ELR (cell line): Measurements from ENCODE around the gene RMP24.
A peak's percentile ranks its signal among the peaks of the same experiment; 100 is the strongest.

Experiments
- DNase-seq: peaks from one replicate; pipeline ENCODE4 v3.0.0-alpha.2; 2015; ENCODE audit warnings: low read depth

RMP24 gene

GRCh38 chr18:35968278-35968880 is 4.1 kb upstream of the RMP24 start:
- DNase-seq, result no peak

GRCh38 chr18:35969676-35970075 is 2.8 kb upstream of the RMP24 start:
- no peak for DNase-seq

GRCh38 chr18:35971661-35972196 is 750 bp upstream of the RMP24 start:
- DNase-seq, result no peak

- DNase-seq, result no peak
Observed at GRCh38 chr18:35973650-35974049, 1.2 kb downstream of the RMP24 start.

GRCh38 chr18:35974181-35974580 is 1.7 kb downstream of the RMP24 start:
- no peak for DNase-seq

GRCh38 chr18:35979112-35979511 is 6.6 kb downstream of the RMP24 start:
- DNase-seq, result no peak

- peak; percentile 51 for DNase-seq
Observed at GRCh38 chr18:35982409-35983114, 10.1 kb downstream of the RMP24 start.

GRCh38 chr18:35983147-35983546 is 10.7 kb downstream of the RMP24 start:
- DNase-seq, result no peak

- DNase-seq, result peak; percentile 92
Observed at GRCh38 chr18:35983818-35984217, 11.3 kb downstream of the RMP24 start.

GRCh38 chr18:35991696-35992095 is 19.2 kb downstream of the RMP24 start:
- DNase-seq, result no peak

- DNase-seq, result no peak
Observed at GRCh38 chr18:35993013-35993412, 20.5 kb downstream of the RMP24 start.

GRCh38 chr18:35998967-35999366 is 26.5 kb downstream of the RMP24 start:
- peak; percentile 51 for DNase-seq

- no peak for DNase-seq
Observed at GRCh38 chr18:35999925-36000324, 27.4 kb downstream of the RMP24 start.

- no peak for DNase-seq
Observed at GRCh38 chr18:36006997-36007396, 34.5 kb downstream of the RMP24 start.

- no peak for DNase-seq
Observed at GRCh38 chr18:36009214-36009613, 36.7 kb downstream of the RMP24 start.

- no peak for DNase-seq
Observed at GRCh38 chr18:36012891-36013290, 40.4 kb downstream of the RMP24 start.

GRCh38 chr18:36015629-36016028 is 43.1 kb downstream of the RMP24 start:
- DNase-seq, result no peak

- no peak for DNase-seq
Observed at GRCh38 chr18:36017232-36017631, 44.8 kb downstream of the RMP24 start.

GRCh38 chr18:36020174-36020711 is 47.8 kb downstream of the RMP24 start:
- DNase-seq, result no peak

GRCh38 chr18:36023336-36023735 is 50.9 kb downstream of the RMP24 start:
- DNase-seq, result no peak

GRCh38 chr18:36024241-36024640 is 51.8 kb downstream of the RMP24 start:
- peak; percentile 26 for DNase-seq

GRCh38 chr18:36025025-36025424 is 52.5 kb downstream of the RMP24 start:
- DNase-seq, result peak; percentile 57

GRCh38 chr18:36028859-36029258 is 56.4 kb downstream of the RMP24 start:
- no peak for DNase-seq
